GM23248 (cell line): ENCODE measurements around the gene MAML2. TPM values are rescaled to one million over a fixed set of nuclear protein-coding genes. Genes with fewer than 3 reads are reported as not detected.

Experiments
- DNase-seq: peaks from one replicate; pipeline ENCODE4 v3.0.0-alpha.2; 2015
- H2AFZ ChIP-seq: fragments of 200-600 bp; sonication (generic); 2 replicates; pipeline ENCODE4 v1.6.1; 2016; ENCODE audit warnings: antibody characterized with exemption
- H3F3A ChIP-seq: fragments of 200-600 bp; sonication (generic); 2 replicates; pipeline ENCODE4 v1.6.1; 2016; ENCODE audit warnings: mild to moderate bottlenecking, antibody characterized with exemption, mixed run types; ENCODE audit not compliant: insufficient read depth
- H3K27ac ChIP-seq: fragments of 200-600 bp; sonication (generic); 2 replicates; pipeline ENCODE4 v1.5.1; 2016; ENCODE audit warnings: mild to moderate bottlenecking
- H3K27me3 ChIP-seq: fragments of 200-600 bp; sonication (generic); replicated peaks from 2 replicates; pipeline ENCODE4 v1.6.1; 2016; ENCODE audit warnings: mild to moderate bottlenecking; ENCODE audit not compliant: insufficient read depth
- H3K36me3 ChIP-seq: fragments of 200-600 bp; sonication (generic); 2 replicates; pipeline ENCODE4 v1.6.1; 2016; ENCODE audit warnings: low read depth, mild to moderate bottlenecking
- H3K4me1 ChIP-seq: fragments of 200-600 bp; sonication (generic); 2 replicates; pipeline ENCODE4 v1.6.1; 2016; ENCODE audit warnings: mild to moderate bottlenecking; ENCODE audit not compliant: insufficient read depth
- H3K4me2 ChIP-seq: fragments of 200-600 bp; sonication (generic); one replicate; pipeline ENCODE4 v1.6.1; 2016; ENCODE audit warnings: mild to moderate bottlenecking; ENCODE audit not compliant: unreplicated experiment
- H3K4me3 ChIP-seq: fragments of 200-600 bp; sonication (generic); 2 replicates; pipeline ENCODE4 v1.5.1; 2016; ENCODE audit warnings: mild to moderate bottlenecking
- H3K79me2 ChIP-seq: fragments of 200-600 bp; sonication (generic); 2 replicates; pipeline ENCODE4 v1.6.1; 2016; ENCODE audit warnings: mild to moderate bottlenecking; ENCODE audit not compliant: insufficient read depth
- H3K9ac ChIP-seq: fragments of 200-600 bp; sonication (generic); 2 replicates; pipeline ENCODE4 v1.6.1; 2016; ENCODE audit warnings: mild to moderate bottlenecking
- H3K9me2 ChIP-seq: fragments of 200-600 bp; sonication (generic); 2 replicates; pipeline ENCODE4 v1.6.1; 2016; ENCODE audit warnings: mixed run types, mild to moderate bottlenecking, moderate library complexity; ENCODE audit not compliant: insufficient read depth
- H3K9me3 ChIP-seq: fragments of 200-600 bp; sonication (generic); one replicate; pipeline ENCODE4 v1.6.1; 2017; ENCODE audit warnings: low read depth
- H4K20me1 ChIP-seq: fragments of 200-600 bp; sonication (generic); 2 replicates; pipeline ENCODE4 v1.6.0; 2016; ENCODE audit not compliant: insufficient read depth
- EZH2 ChIP-seq: fragments of 200-600 bp; sonication (generic); IDR thresholded peaks from 2 replicates; pipeline ENCODE4 v1.6.1; 2018; ENCODE audit warnings: antibody characterized with exemption, mild to moderate bottlenecking; ENCODE audit not compliant: insufficient read depth, poor library complexity, severe bottlenecking
- EZH2phosphoT487 ChIP-seq: fragments of 200-600 bp; sonication (generic); IDR thresholded peaks from 2 replicates; pipeline ENCODE4 v1.6.1; 2018; ENCODE audit warnings: antibody characterized with exemption, moderate library complexity, mild to moderate bottlenecking, low read depth; ENCODE audit not compliant: insufficient read depth
- WGBS, 2 experiments: methylation state at CpG; one replicate each; pipeline ENCODE4 v1.1.6; 2015 to 2017; ENCODE audit warnings: low lambda C conversion rate in 2 of 2, low coverage in 1 of 2; ENCODE audit errors: missing lambda C conversion rate in 2 of 2; 5-methylcytosine and 5-hydroxymethylcytosine counted together
- in situ Hi-C: fragments of 300-500 bp; cut with MboI; formaldehyde crosslinking; loops from 2 replicates; pipeline ENCODE4 v1.15.0; 2020
- polyA plus RNA-seq: library from polyadenylated mRNA; unstranded; fragments of >200 nt; fragmentation: Nextera tagmentation; extraction: Ambion mirVana; gene quantifications from 2 replicates; pipeline ENCODE4 v1.2.1, GENCODE V29; 2016
- total RNA-seq: library from RNA; depleted of rRNA; stranded (reverse); fragments of >200 nt; shearing (Covaris generic); gene quantifications from 2 replicates; pipeline ENCODE4 v1.2.3, GENCODE V29; 2014

MAML2 gene
- total and polyA plus RNA-seq, 2 experiments from 2014 or later: 7.4 to 23.7 TPM

- Histone ChIP-seq H3F3A (peaks cover 54% of the 10 kb centered on the region), H2AFZ (no peak overlapping the region), H3K4me1 (peaks cover 71% of the 10 kb centered on the region), H3K9me3 (no peaks in the 10 kb centered on the region), H3K9me2 (no peaks in the 10 kb centered on the region), H3K4me2 (no peak overlapping the region), H3K4me3 (no peak overlapping the region), H3K9ac (no peak overlapping the region), H3K36me3 (no peaks in the 10 kb centered on the region), H3K27ac (no peak overlapping the region), H4K20me1 (no peaks in the 10 kb centered on the region), H3K27me3 (no peaks in the 10 kb centered on the region), H3K79me2 (peaks cover 92% of the 10 kb centered on the region)
- TF ChIP-seq EZH2phosphoT487: no peak
- TF ChIP-seq EZH2: no peak
- DNase-seq: no peak
- in situ Hi-C loops: no loop called here
- whole genome bisulfite sequencing, 2 experiments: 69 to 75% methylated on average over 4 of the region's 4 CpGs
Measured at GRCh38 chr11:96101146-96101545, 241.8 kb downstream of the MAML2 start.

- Histone ChIP-seq H3K79me2 (peaks cover 92% of the 10 kb centered on the region), H3K9me2 (no peaks in the 10 kb centered on the region), H3K36me3 (no peaks in the 10 kb centered on the region), H4K20me1 (no peaks in the 10 kb centered on the region), H3K9me3 (no peaks in the 10 kb centered on the region), H3K27me3 (no peaks in the 10 kb centered on the region), H3K9ac (peak overlapping the region; percentile 50), H3F3A (peaks cover 52% of the 10 kb centered on the region), H3K4me2 (peak overlapping the region; percentile 60), H3K4me3 (no peak overlapping the region; the same call in 1 of the 2 replicates), H3K27ac (peak overlapping the region; percentile 65), H2AFZ (no peak overlapping the region), H3K4me1 (peaks cover 60% of the 10 kb centered on the region)
- DNase-seq: peak; percentile 49
- 44 to 46% methylated on average over 7 of the region's 7 CpGs for WGBS, 2 experiments
- in situ Hi-C loops: no loop called here
- TF ChIP-seq EZH2 (no peak), EZH2phosphoT487 (no peak)
Measured at GRCh38 chr11:96098511-96099241, 244.3 kb downstream of the MAML2 start.

GRCh38 chr11:96097844-96098421 is 245.1 kb downstream of the MAML2 start:
- TF ChIP-seq EZH2 (no peak), EZH2phosphoT487 (no peak)
- DNase-seq: peak; percentile 47
- peak overlapping the region; percentile 60 for H3K4me2 ChIP-seq
- 80 to 85% methylated on average over 4 of the region's 4 CpGs for WGBS, 2 experiments
- no peaks in the 10 kb centered on the region for H3K27me3 ChIP-seq
- H3K4me3 ChIP-seq: no peak overlapping the region
- peak overlapping the region; percentile 65 for H3K27ac ChIP-seq
- in situ Hi-C loops: no loop called here
- H3K79me2 ChIP-seq: peaks cover 92% of the 10 kb centered on the region
- peaks cover 53% of the 10 kb centered on the region for H3K4me1 ChIP-seq
- H3K9ac ChIP-seq: peak overlapping the region; percentile 50; the same call in 1 of the 2 replicates
- no peaks in the 10 kb centered on the region for H3K36me3 ChIP-seq
- peaks cover 45% of the 10 kb centered on the region for H3F3A ChIP-seq
- H4K20me1 ChIP-seq: no peaks in the 10 kb centered on the region
- no peak overlapping the region for H2AFZ ChIP-seq
- no peaks in the 10 kb centered on the region for H3K9me2 ChIP-seq
- H3K9me3 ChIP-seq: no peaks in the 10 kb centered on the region

GRCh38 chr11:96096360-96096759 is 246.6 kb downstream of the MAML2 start:
- H3K36me3 ChIP-seq: no peaks in the 10 kb centered on the region
- TF ChIP-seq EZH2phosphoT487: no peak
- TF ChIP-seq EZH2: no peak
- 81 to 83% methylated on average over 4 of the region's 4 CpGs for WGBS, 2 experiments
- H3K4me2 ChIP-seq: no peak overlapping the region
- H3K9me2 ChIP-seq: no peaks in the 10 kb centered on the region
- DNase-seq: no peak
- no peaks in the 10 kb centered on the region for H3K9me3 ChIP-seq
- peak overlapping the region; percentile 1; the same call in 1 of the 2 replicates for H3K27ac ChIP-seq
- H3K79me2 ChIP-seq: peaks cover 99% of the 10 kb centered on the region
- no peaks in the 10 kb centered on the region for H3K27me3 ChIP-seq
- in situ Hi-C loops: no loop called here
- H2AFZ ChIP-seq: no peak overlapping the region
- no peak overlapping the region for H3K9ac ChIP-seq
- H3F3A ChIP-seq: peaks cover 33% of the 10 kb centered on the region
- peaks cover 43% of the 10 kb centered on the region for H3K4me1 ChIP-seq
- no peak overlapping the region for H3K4me3 ChIP-seq
- H4K20me1 ChIP-seq: no peaks in the 10 kb centered on the region
